Uterus (tissue), 4 donors: ENCODE data around the gene ST3GAL2. TPM values are rescaled to one million over a fixed set of nuclear protein-coding genes. Genes with fewer than 3 reads are reported as not detected.
"Not testable (repeated sequence)": the region's sequence is repeated elsewhere in the genome, so short reads cannot be mapped to it uniquely, and the experiment has no call there.

Source experiments
- DNase-seq, 2 donors: peaks; one replicate each; pipeline ENCODE4 v3.0.0-alpha.2; 2019 to 2020
- H3K27ac ChIP-seq, 2 donors: fragments of 200-600 bp; sonication (generic); 1 replicate in 1 of 2; 2 replicates in 1 of 2; pipeline ENCODE4 v1.5.1; 2016 to 2018
- H3K27me3 ChIP-seq, 2 donors: fragments of 200-600 bp; sonication (generic); one replicate each; pipeline ENCODE4 v1.5.1; 2018 to 2019; ENCODE audit warnings: control low read depth in 1 of 2
- H3K36me3 ChIP-seq, 2 donors: fragments of 200-600 bp; sonication (generic); one replicate each; pipeline ENCODE4 v1.5.1; 2019; ENCODE audit warnings: control low read depth in 1 of 2
- H3K4me1 ChIP-seq, 2 donors: fragments of 200-600 bp; sonication (generic); one replicate each; pipeline ENCODE4 v1.5.1; 2018 to 2019; ENCODE audit warnings: control low read depth in 1 of 2
- H3K4me3 ChIP-seq, 2 donors: fragments of 200-600 bp; sonication (generic); 1 replicate in 1 of 2; 2 replicates in 1 of 2; pipeline ENCODE4 v1.5.1; 2018 to 2019; ENCODE audit warnings: mild to moderate bottlenecking in 1 of 2
- H3K9me3 ChIP-seq, 2 donors: fragments of 200-600 bp; sonication (generic); one replicate each; pipeline ENCODE4 v1.5.1; 2019; ENCODE audit warnings: control low read depth in 1 of 2
- POLR2A ChIP-seq, 2 donors: fragments of 450-650 bp; IDR thresholded peaks; one replicate each; pipeline ENCODE4 v1.6.1; 2016; ENCODE audit warnings: antibody characterized with exemption in 2 of 2, mild to moderate bottlenecking in 1 of 2, moderate library complexity in 1 of 2
- intact Hi-C: fragments of 100-400 bp; cut with DNase I; formaldehyde crosslinking; loops from one replicate; pipeline ENCODE4 v1.15.1; 2023; ENCODE audit warnings: low total_unique reads
- total RNA-seq, 4 donors: library from RNA; depleted of rRNA in 3 of 4; stranded (reverse); fragments of >200 nt in 3 of 4; gene quantifications; one replicate each; pipeline versions ENCODE4 v1.1.0 to v1.2.4, GENCODE V29; 2014 to 2023
- TF ChIP-seq, protein P1 (sequence below), 4 experiments: fragments of 200-600 bp in 2 of 4; fragments of 450-650 bp in 2 of 4; sonication (generic) in 2 of 4; IDR thresholded peaks; one replicate each; pipeline ENCODE4 v1.5.1; 2016 to 2019; ENCODE audit warnings: antibody characterized with exemption in 4 of 4, mild to moderate bottlenecking in 2 of 4, moderate library complexity in 1 of 4
- donor health status: DM: yes; HTN: yes; CAD: no.

The ST3GAL2 gene
- total RNA-seq, 4 donors from 2014 or later, result 6.2 to 57.9 (median 27.5) TPM

- H3K4me3 ChIP-seq, result no peak overlapping the region
- DNase-seq, result no peak
- no peaks in the 10 kb centered on the region for H3K4me1 ChIP-seq
- no peak overlapping the region for H3K27ac ChIP-seq
- intact Hi-C loops, result no loop called here
- H3K27me3 ChIP-seq, result no peaks in the 10 kb centered on the region
- no peaks in the 10 kb centered on the region for H3K36me3 ChIP-seq
- no peaks in the 10 kb centered on the region for H3K9me3 ChIP-seq
- TF ChIP-seq, protein P1, sequence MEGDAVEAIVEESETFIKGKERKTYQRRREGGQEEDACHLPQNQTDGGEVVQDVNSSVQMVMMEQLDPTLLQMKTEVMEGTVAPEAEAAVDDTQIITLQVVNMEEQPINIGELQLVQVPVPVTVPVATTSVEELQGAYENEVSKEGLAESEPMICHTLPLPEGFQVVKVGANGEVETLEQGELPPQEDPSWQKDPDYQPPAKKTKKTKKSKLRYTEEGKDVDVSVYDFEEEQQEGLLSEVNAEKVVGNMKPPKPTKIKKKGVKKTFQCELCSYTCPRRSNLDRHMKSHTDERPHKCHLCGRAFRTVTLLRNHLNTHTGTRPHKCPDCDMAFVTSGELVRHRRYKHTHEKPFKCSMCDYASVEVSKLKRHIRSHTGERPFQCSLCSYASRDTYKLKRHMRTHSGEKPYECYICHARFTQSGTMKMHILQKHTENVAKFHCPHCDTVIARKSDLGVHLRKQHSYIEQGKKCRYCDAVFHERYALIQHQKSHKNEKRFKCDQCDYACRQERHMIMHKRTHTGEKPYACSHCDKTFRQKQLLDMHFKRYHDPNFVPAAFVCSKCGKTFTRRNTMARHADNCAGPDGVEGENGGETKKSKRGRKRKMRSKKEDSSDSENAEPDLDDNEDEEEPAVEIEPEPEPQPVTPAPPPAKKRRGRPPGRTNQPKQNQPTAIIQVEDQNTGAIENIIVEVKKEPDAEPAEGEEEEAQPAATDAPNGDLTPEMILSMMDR (IDR thresholded peaks at IDR 0.05), result no peak
- TF ChIP-seq POLR2A (IDR thresholded peaks at IDR 0.05), result no peak
Observed at GRCh38 chr16:70410734-70411133, 28.2 kb downstream of the ST3GAL2 start.

GRCh38 chr16:70407811-70408274 lies 31.1 kb downstream of the ST3GAL2 start:
- DNase-seq, result no peak
- no peaks in the 10 kb centered on the region for H3K4me1 ChIP-seq
- intact Hi-C loops, result no loop called here

GRCh38 chr16:70406104-70406503 lies 32.8 kb downstream of the ST3GAL2 start:
- H3K4me1 ChIP-seq, H3K9me3 ChIP-seq, DNase-seq, H3K27ac ChIP-seq, intact Hi-C loops, H3K27me3 ChIP-seq, H3K4me3 ChIP-seq, H3K36me3 ChIP-seq: not testable (repeated sequence)

More at GRCh38 chr16:70407811-70408274, 31.1 kb downstream of the ST3GAL2 start:
- Histone ChIP-seq H3K9me3 (no peaks in the 10 kb centered on the region), H3K36me3 (no peaks in the 10 kb centered on the region), H3K4me3 (no peak overlapping the region), H3K27ac (no peak overlapping the region), H3K27me3 (no peaks in the 10 kb centered on the region)
- TF ChIP-seq, protein P1 (IDR thresholded peaks at IDR 0.05), result no peak
- TF ChIP-seq POLR2A (IDR thresholded peaks at IDR 0.05), result no peak

GRCh38 chr16:70402916-70403659 lies 35.8 kb downstream of the ST3GAL2 start:
- TF ChIP-seq POLR2A (IDR thresholded peaks at IDR 0.05), result no peak
- TF ChIP-seq, protein P1 (IDR thresholded peaks at IDR 0.05), result no peak
- Histone ChIP-seq H3K27me3 (no peaks in the 10 kb centered on the region), H3K36me3 (no peaks in the 10 kb centered on the region), H3K9me3 (no peaks in the 10 kb centered on the region), H3K4me3 (no peak overlapping the region), H3K27ac (no peak overlapping the region), H3K4me1 (no peaks in the 10 kb centered on the region)
- intact Hi-C loops, result no loop called here
- DNase-seq, result no peak

- H3K4me1 ChIP-seq, result no peaks in the 10 kb centered on the region
- no peak overlapping the region for H3K27ac ChIP-seq
- H3K36me3 ChIP-seq, result no peaks in the 10 kb centered on the region
- H3K4me3 ChIP-seq, result no peak overlapping the region
- TF ChIP-seq POLR2A (IDR thresholded peaks at IDR 0.05), result no peak
- TF ChIP-seq, protein P1 (IDR thresholded peaks at IDR 0.05), result no peak
- H3K27me3 ChIP-seq, result no peaks in the 10 kb centered on the region
- DNase-seq, result no peak
- intact Hi-C loops, result no loop called here
- no peaks in the 10 kb centered on the region for H3K9me3 ChIP-seq
Observed at GRCh38 chr16:70399951-70400350, 38.9 kb downstream of the ST3GAL2 start.
